Activated naive CD4-positive, alpha-beta T cell treated with anti-CD3 and anti-CD28 coated beads, Interleukin-2, amount 50 U/mL, for 72 hours (primary cell): ENCODE measurements around the gene CAND1. TPM values are rescaled to one million over a fixed set of nuclear protein-coding genes. Genes with fewer than 3 reads are reported as not detected.
A peak's percentile ranks its signal among the peaks of the same experiment; 100 is the strongest.

Source experiments
- ATAC-seq, 2 donors: fragments of 150-1000 bp; cut with Tn5 transposase; 2 replicates each; pipeline ENCODE4 v1.10.0; 2021; ENCODE audit warnings: mild to moderate bottlenecking in 2 of 2, moderate library complexity in 2 of 2
- DNase-seq, 2 donors: peaks; one replicate each; pipeline ENCODE4 v3.0.0; 2021 to 2022; ENCODE audit warnings: low spot score in 2 of 2
- H3K27ac Mint-ChIP-seq, 2 donors: one replicate each; pipeline ENCODE4 v1.8.0; 2022; ENCODE audit warnings: mild to moderate bottlenecking in 2 of 2, mixed read lengths in 2 of 2
- H3K36me3 Mint-ChIP-seq, 2 donors: one replicate each; pipeline ENCODE4 v1.8.0; 2022; ENCODE audit warnings: mixed read lengths in 2 of 2
- H3K9me3 Mint-ChIP-seq, 2 donors: one replicate each; pipeline ENCODE4 v1.8.0; 2022; ENCODE audit warnings: mixed read lengths in 2 of 2
- total RNA-seq, 2 donors: library from RNA; stranded (reverse); gene quantifications; one replicate each; pipeline ENCODE4 v1.2.3, GENCODE V29; 2022

CAND1 gene
- total RNA-seq, 2 donors from 2014 or later, result 213 to 239 TPM

DNA sequence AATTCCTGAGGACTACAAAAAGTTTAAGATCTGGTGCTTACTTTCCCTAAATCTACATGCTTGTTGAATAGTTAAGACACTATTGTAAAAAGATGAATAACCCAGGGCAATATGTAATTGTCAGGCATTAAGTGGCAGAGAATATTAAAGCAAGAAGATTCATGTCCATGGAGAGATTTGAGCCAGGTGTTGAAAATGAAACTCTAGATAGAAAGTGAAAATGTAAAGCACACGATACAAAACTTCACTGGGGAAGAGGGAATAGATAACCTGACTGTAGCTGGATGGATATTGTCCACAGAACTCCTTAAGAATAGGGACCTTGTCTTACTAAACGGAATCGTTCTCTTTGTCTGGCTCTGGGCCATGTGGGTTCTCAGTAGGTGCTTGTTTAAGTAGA, 5.0 kb downstream of the CAND1 start:
- ATAC-seq (no peak), DNase-seq (no peak)
- Mint-ChIP-seq H3K36me3 (peaks cover 13 to 52% of the 10 kb centered on the region in 2 donors), H3K9me3 (no peaks in the 10 kb centered on the region), H3K27ac (peak overlapping the region in 1 of 2 donors; percentile 70)

DNA sequence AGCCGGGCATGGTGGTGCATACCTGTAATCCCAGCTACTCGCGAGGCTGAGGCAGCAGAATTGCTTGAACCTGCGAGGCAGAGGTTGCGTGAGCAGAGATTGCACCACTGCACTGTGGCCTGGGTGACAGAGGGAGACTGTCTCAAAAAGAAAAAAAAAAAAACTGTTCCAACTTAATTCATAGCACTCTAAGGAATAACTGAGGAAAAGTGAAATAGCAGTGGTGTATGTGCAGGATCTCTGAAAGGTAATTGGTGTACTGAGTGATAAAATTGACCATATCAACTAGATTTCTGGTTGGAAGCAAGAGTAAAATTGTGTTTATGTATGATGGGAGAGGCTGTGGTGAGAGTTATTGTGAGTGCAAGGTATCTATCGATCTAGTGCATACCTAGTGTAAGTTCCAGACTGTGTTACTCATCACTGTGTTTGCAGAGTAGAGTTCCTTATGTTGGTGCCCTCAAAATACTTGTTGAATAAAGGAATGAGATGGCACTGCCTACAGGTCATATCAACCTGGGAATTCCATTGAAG, 6.3 kb downstream of the CAND1 start:
- H3K9me3 Mint-ChIP-seq, result no peaks in the 10 kb centered on the region
- no peak for DNase-seq
- H3K27ac Mint-ChIP-seq, result no peak overlapping the region
- ATAC-seq, result no peak
- H3K36me3 Mint-ChIP-seq, result peaks cover 7 to 46% of the 10 kb centered on the region in 2 donors

DNA sequence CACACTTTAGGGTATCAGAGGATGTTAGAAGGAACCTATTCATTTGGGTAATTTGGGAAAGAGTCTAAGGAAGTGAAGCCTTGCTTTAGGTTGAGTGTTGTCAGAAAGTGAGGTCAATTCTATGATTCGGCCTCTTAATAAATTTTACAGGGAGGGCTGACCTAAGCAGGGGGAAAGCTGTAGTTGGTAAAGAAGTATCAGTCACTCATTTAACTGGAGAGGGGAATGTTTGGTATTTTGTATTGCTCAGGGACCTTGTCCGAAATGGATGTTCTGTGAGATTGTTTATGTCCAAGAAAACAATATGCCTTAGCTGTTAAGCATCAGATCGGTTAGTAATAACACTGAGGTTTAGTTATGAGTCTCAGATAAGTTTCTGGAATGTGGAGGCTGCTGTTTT, 7.3 kb downstream of the CAND1 start:
- peaks cover 0 to 40% of the 10 kb centered on the region in 2 donors for H3K36me3 Mint-ChIP-seq
- ATAC-seq (no peak), DNase-seq (no peak)
- no peak overlapping the region for H3K27ac Mint-ChIP-seq
- H3K9me3 Mint-ChIP-seq, result no peaks in the 10 kb centered on the region

GRCh38 chr12:67279637-67280036, 10.5 kb downstream of the CAND1 start:
- DNase-seq (no peak), ATAC-seq (no peak)
- Mint-ChIP-seq H3K27ac (no peak overlapping the region), H3K36me3 (peaks cover 0 to 42% of the 10 kb centered on the region in 2 donors), H3K9me3 (no peaks in the 10 kb centered on the region)

- ATAC-seq, result no peak
- H3K27ac Mint-ChIP-seq, result no peak overlapping the region
- no peaks in the 10 kb centered on the region for H3K9me3 Mint-ChIP-seq
- DNase-seq, result no peak
- H3K36me3 Mint-ChIP-seq, result peaks cover 0 to 42% of the 10 kb centered on the region in 2 donors
Observed at GRCh38 chr12:67280088-67280487, 10.9 kb downstream of the CAND1 start.

GRCh38 chr12:67280572-67280971, 11.4 kb downstream of the CAND1 start:
- Mint-ChIP-seq H3K9me3 (no peaks in the 10 kb centered on the region), H3K36me3 (peaks cover 0 to 38% of the 10 kb centered on the region in 2 donors), H3K27ac (no peak overlapping the region)
- ATAC-seq (no peak), DNase-seq (no peak)

GRCh38 chr12:67284561-67284960, 15.4 kb downstream of the CAND1 start:
- Mint-ChIP-seq H3K27ac (no peak overlapping the region), H3K36me3 (peaks cover 4 to 53% of the 10 kb centered on the region in 2 donors), H3K9me3 (no peaks in the 10 kb centered on the region)
- DNase-seq, result no peak
- ATAC-seq, result no peak

- Mint-ChIP-seq H3K36me3 (peaks cover 4 to 58% of the 10 kb centered on the region in 2 donors), H3K27ac (no peak overlapping the region), H3K9me3 (no peaks in the 10 kb centered on the region)
- DNase-seq (no peak), ATAC-seq (no peak)
Observed at GRCh38 chr12:67286257-67286656, 17.1 kb downstream of the CAND1 start.

- Mint-ChIP-seq H3K9me3 (no peaks in the 10 kb centered on the region), H3K27ac (no peak overlapping the region), H3K36me3 (peaks cover 4 to 55% of the 10 kb centered on the region in 2 donors)
- DNase-seq, result no peak
- no peak for ATAC-seq
Observed at GRCh38 chr12:67287311-67287710, 18.2 kb downstream of the CAND1 start.

GRCh38 chr12:67288561-67288960, 19.4 kb downstream of the CAND1 start:
- ATAC-seq (peak; percentile 51), DNase-seq (no peak)
- H3K27ac Mint-ChIP-seq, result peak overlapping the region; percentile 10 to 46
- H3K9me3 Mint-ChIP-seq, result no peaks in the 10 kb centered on the region
- H3K36me3 Mint-ChIP-seq, result peaks cover 4 to 51% of the 10 kb centered on the region in 2 donors

GRCh38 chr12:67290378-67290777, 21.2 kb downstream of the CAND1 start:
- DNase-seq, result no peak
- ATAC-seq, result no peak
- H3K27ac Mint-ChIP-seq, result no peak overlapping the region
- peaks cover 5 to 42% of the 10 kb centered on the region in 2 donors for H3K36me3 Mint-ChIP-seq
- H3K9me3 Mint-ChIP-seq, result no peaks in the 10 kb centered on the region

DNA sequence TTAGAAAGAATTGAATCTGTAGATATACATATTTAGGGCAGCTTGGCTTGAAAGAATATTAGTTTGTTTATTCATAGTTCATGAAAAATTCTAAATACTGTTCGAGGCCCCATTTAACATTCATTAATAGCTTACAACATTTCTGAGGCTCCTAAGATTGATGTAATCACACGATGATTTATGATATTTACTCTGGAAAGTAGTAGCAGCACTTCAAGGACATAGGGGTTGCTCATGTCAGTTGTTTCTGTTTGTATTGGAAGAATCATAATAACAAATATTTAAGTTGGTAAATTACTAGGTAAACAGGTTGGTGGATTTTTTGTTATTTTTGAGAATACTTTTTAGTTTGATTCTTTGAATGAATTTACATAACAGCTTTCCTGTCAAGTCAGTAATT, 30.4 kb downstream of the CAND1 start:
- H3K27ac Mint-ChIP-seq, result no peak overlapping the region
- ATAC-seq (no peak), DNase-seq (no peak)
- H3K36me3 Mint-ChIP-seq, result peaks cover 22 to 46% of the 10 kb centered on the region in 2 donors
- no peaks in the 10 kb centered on the region for H3K9me3 Mint-ChIP-seq

- DNase-seq (no peak), ATAC-seq (no peak)
- Mint-ChIP-seq H3K27ac (peak overlapping the region in 1 of 2 donors; percentile 16), H3K9me3 (no peaks in the 10 kb centered on the region), H3K36me3 (peaks cover 22 to 43% of the 10 kb centered on the region in 2 donors)
Observed at GRCh38 chr12:67299926-67300325, 30.8 kb downstream of the CAND1 start.

- ATAC-seq, result no peak
- Mint-ChIP-seq H3K27ac (no peak overlapping the region), H3K9me3 (no peaks in the 10 kb centered on the region), H3K36me3 (peaks cover 19 to 56% of the 10 kb centered on the region in 2 donors)
- DNase-seq, result no peak
Observed at GRCh38 chr12:67302162-67302561, 33.0 kb downstream of the CAND1 start.

DNA sequence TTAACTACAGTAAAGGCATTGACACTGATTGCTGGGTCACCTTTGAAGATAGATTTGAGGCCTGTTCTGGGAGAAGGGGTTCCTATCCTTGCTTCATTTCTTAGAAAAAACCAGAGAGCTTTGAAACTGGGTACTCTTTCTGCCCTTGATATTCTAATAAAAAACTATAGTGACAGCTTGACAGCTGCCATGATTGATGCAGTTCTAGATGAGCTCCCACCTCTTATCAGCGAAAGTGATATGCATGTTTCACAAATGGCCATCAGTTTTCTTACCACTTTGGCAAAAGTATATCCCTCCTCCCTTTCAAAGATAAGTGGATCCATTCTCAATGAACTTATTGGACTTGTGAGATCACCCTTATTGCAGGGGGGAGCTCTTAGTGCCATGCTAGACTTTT, 36.4 kb downstream of the CAND1 start:
- H3K27ac Mint-ChIP-seq, result no peak overlapping the region
- ATAC-seq (no peak), DNase-seq (no peak)
- H3K9me3 Mint-ChIP-seq, result no peaks in the 10 kb centered on the region
- H3K36me3 Mint-ChIP-seq, result peaks cover 19 to 67% of the 10 kb centered on the region in 2 donors

- H3K36me3 Mint-ChIP-seq, result peaks cover 19 to 68% of the 10 kb centered on the region in 2 donors
- ATAC-seq, result no peak
- no peaks in the 10 kb centered on the region for H3K9me3 Mint-ChIP-seq
- H3K27ac Mint-ChIP-seq, result no peak overlapping the region
- DNase-seq, result no peak
Observed at GRCh38 chr12:67306712-67307111, 37.6 kb downstream of the CAND1 start.

GRCh38 chr12:67315661-67316060, 46.5 kb downstream of the CAND1 start:
- Mint-ChIP-seq H3K36me3 (peaks cover 11 to 48% of the 10 kb centered on the region in 2 donors), H3K27ac (no peak overlapping the region), H3K9me3 (no peaks in the 10 kb centered on the region)
- no peak for ATAC-seq
- no peak for DNase-seq

GRCh38 chr12:67318786-67319185, 49.6 kb downstream of the CAND1 start:
- Mint-ChIP-seq H3K36me3 (peaks cover 6 to 53% of the 10 kb centered on the region in 2 donors), H3K9me3 (peaks cover 0 to 5% of the 10 kb centered on the region in 2 donors), H3K27ac (no peak overlapping the region)
- DNase-seq (no peak), ATAC-seq (no peak)
